GM18517 (cell line): ENCODE results near the gene NME1.
A peak's percentile ranks its signal among the peaks of the same experiment; 100 is the strongest.
"Not testable (repeated sequence)": the region's sequence is repeated elsewhere in the genome, so short reads cannot be mapped to it uniquely, and the experiment has no call there.

Experiments
- ATAC-seq: cut with Tn5 transposase; IDR thresholded peaks from one replicate; pipeline ENCODE4 v1.9.1; 2021; ENCODE audit warnings: mild to moderate bottlenecking, moderate library complexity; ENCODE audit not compliant: unreplicated experiment

The NME1 gene

DNA sequence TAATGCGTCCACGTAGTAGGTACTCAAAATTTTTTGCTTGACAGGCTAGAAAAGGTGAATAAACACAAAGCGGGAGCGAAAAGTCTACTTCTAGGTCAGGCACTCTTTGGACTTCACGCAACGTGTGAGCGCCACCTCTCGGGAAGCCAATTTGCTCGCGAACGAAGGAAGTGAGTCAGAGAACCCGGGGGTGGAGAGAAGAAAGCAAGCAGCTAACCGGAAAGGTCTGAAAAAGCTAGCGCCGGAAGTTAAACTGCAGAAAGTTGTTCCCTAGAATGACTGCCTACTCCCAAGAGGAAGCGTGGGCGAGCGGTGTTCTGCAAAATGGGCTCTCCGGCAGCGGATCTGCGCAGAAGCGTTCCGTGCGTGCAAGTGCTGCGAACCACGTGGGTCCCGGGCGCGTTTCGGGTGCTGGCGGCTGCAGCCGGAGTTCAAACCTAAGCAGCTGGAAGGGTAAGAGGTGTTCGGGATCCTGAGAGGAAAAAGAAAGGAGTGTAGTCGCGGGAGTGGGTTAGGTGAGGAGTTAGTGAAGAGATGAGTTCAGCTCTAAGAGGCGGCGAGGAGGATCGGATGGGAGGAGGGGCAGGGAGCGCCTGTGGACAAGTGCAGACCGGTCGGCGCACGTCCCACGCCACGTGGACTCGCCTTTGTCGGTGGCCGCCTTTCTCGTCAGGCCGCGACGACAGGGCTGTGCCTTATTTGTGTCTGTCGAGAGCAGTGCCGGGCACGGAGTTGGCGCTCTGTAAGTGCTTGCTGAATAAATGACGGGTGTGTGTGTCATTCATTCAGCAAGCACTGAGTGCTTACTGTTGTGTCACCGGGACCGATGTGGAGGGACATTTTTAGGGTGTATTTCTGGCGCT lies at the start of gene NME1:
Gene NME1, plus strand, starts transcription at position 350 of the 863 bp plus-strand sequence. CDS start 2,096 bp downstream, outside the sequence.
- ATAC-seq: peak; percentile 92

DNA sequence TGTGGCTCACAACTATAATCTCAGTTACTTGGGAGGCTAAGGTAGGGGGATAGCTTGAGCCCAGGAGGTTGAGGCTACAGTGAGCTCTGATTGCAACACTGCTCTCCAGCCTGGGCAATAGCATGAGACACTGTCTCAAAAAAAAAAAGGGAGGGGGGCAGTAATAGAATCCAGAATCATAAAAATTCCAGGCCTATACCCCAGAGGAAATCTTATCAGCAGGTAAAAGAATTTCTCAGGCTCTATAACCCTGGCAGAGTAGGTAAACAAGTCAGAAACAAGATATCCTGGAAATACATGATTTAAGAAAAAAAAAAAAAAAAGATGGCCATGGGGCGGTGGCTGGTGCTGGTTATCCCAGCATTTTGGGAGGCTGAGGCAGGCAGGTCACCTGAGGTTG lies 45.6 kb upstream of the NME1 start:
- ATAC-seq: no peak

DNA sequence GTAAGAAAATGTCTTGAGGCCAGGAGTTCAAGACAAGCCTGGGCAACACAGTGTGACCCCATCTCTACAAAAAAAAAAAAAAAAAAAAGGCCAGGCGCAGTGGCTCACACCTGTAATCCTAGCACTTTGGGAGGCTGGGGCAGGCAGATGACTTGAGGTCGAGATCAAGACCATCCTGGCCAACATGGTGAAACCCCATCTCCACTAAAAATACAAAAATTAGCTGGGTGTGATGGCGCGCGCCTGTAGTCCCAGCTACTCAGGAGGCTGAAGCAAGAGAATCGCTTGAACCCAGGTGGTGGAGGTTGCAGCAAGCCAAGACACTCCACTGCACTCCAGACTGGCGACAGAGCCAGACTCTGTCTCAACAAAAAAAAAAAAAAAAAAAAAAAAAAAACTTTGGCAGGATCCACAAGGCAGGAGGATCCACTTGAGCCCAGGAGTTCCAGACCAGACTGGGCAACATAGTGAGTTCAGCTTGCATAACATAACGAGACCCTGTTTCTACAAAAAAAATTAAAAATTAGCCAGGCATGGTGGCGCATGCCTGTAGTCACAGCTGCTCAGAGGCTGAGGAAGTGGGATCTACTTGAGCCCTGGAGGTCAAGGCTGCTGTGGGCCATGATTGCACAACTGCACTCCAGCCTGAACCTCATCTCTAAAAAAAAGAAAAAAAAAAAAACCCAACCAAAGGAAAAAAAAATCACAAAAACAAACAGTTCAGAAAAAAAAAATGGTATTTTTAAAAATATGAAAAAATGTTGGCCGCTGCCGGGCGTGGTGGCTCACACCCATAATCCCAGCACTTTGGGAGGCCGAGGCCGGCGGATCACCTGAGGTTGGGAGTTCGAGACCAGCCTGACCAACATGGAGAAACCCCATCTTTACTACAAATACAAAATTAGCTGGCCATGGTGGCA lies 40.8 kb upstream of the NME1 start:
- ATAC-seq: not testable (repeated sequence)

DNA sequence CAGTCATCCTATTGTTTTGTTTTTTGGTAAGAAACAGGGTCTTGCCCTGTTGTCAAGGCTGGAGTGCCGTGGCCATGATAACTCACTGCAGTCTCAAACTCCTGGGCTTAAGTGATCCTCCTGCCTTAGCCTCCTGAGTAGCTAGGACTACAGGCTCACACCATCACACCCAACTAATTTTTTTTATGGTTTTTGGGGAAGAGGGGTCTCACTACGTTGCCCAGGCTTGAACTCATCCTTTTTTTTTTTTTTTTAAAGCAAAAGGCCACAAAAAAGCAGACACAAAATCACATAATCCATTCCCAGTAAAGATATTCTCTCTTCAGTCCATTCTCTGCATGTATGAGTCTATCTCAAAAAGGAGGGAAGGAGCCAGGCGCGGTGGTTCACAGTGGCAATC lies 38.2 kb upstream of the NME1 start:
- no peak for ATAC-seq

DNA sequence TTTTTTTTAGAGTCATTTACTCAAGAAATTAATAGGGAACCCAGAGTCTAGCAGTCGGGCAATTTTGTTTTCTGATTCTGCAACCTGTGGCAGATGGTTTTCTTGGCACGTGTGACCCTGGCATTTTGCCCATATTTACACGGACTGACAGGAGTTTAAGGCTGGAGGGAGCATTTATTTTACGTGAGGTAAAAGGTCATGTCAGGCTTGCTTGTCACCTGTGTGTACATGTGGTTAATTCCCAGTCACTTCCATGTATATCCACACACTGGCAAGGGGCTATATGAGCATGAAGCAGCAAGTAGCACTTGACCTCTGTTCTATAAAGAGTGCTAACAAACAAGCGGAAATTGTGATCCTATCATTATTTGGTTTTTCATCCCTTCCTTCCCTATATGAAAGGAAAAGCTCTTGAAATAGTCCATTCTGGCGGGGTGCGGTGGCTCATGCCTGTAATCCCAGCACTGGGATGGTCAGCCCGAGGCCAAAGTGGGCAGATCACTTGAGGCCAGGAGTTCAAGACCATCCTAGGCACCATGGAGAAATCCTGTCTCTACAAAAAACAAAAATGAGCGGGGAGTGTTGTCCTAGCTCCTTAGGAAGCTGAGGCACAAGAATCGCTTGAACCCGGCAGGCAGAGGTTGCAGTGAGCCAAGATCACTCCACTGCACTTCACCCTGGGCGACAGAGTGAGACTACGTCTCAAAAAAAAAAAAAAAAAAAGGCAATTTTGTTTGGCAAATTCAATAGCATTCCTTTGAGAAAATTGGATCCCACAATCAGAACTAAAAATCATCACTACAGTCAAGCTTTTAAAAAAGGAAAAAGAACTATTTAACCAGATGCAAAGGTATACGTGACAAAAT lies 34.8 kb upstream of the NME1 start:
- no peak for ATAC-seq

DNA sequence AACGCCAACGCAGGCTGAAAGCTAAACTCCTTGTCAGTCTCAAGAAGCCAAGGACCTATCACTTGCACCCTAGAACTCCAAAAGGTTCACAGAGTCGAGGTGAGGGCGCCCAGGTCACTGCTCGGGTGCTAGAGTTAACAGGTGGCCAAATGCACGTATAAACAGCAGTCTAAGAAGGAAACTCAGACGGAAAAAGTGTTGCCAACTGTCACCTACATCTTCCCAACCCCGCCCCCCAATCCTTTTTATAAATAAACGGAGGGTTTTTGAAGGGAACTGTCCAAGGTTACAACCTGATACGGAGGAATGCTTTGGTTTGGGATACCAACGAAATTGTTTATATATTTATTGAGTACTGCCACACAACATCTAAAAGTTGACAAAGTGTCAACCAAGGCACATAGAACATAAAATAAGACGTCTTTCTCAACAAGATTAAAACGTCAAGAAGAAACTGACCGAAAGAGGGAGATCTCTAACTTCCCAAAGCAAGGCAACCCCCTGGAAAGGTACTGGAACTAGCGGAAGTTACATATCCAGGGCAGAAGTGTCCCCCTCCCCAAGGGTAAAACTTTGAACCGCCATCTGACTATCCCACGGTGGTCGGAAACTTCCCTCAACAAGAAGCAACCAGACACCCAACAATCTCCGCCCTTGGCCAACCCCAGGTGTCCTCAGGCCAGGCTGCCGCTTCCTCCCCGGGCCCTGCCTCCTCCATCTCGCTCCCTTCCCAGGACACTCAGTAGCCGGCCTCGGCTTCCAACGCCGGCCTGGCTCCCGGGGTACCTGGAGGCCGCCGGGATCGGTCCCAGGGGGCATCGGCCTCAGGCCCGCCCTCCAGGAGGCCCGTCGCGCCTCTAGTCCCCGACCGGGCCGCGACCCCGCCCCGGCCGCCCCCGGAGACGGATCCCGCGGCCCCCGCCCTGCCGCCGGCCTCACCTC lies 33.7 kb upstream of the NME1 start:
- ATAC-seq: peak; percentile 16

DNA sequence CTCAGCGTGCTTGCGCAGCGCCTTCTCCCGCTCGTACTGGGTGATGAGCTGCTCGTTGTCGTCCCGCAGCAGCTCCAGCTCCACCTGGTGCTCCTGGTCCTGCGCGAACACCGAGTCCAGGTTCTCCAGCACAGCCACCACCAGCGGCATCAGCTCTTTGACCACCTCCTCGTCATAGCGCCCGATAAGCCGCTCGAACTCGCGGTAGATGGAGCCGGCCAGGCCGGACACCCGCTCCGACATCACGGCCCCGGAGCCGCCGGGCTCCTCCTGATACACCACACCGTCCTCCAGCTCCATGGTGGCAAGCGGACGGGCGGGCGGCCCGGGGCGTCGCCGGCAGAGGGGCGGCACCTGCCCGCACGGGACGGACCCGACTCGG lies 33.0 kb upstream of the NME1 start:
- ATAC-seq: peak; percentile 34

DNA sequence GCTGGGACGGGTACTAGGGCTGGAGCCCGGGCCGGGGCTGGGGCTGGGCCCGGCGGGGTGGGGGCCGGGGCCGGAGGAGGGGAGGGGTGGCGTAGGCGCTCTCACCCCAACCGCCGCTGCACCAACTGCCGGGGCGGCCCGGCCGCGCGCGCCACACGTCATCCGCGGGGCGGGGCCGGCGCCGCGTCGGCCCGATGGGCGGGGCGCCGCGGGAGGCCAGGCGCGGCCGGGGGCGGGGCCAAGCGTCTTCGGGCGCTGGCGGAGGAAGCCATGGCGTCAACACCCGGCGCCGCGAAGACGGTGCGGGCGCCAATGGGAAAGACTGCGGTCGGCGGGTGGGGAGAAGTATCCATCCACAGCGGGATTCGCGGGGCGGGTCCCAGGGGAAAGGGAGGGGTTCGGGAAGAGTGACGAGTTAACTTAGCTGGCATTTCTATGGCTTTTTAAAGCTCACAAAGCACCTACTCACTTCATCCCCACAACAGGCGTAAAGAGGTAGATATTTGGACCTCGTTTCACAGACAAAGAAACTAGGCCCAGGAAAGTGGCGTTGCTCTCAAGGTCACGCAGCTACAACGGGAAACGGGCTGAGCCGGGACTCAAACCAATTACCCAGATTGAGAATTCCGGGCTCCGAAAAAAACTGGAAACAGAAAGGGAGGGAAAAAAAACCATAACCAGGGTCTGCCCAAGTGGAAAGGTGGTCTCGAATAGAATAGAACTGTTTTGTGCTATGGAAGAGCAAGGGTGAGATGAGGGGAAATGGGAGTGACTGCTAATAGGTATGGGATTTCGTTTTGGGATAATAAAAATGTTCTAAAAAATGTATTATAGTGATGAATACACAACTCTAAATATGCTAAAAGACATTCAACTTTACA lies 32.4 kb upstream of the NME1 start, which contains the start of gene SPAG9:
Gene SPAG9, minus strand, starts transcription at position 130 of the 881 bp plus-strand sequence. CDS start 212 bp downstream, outside the sequence.
- ATAC-seq: peak; percentile 56

DNA sequence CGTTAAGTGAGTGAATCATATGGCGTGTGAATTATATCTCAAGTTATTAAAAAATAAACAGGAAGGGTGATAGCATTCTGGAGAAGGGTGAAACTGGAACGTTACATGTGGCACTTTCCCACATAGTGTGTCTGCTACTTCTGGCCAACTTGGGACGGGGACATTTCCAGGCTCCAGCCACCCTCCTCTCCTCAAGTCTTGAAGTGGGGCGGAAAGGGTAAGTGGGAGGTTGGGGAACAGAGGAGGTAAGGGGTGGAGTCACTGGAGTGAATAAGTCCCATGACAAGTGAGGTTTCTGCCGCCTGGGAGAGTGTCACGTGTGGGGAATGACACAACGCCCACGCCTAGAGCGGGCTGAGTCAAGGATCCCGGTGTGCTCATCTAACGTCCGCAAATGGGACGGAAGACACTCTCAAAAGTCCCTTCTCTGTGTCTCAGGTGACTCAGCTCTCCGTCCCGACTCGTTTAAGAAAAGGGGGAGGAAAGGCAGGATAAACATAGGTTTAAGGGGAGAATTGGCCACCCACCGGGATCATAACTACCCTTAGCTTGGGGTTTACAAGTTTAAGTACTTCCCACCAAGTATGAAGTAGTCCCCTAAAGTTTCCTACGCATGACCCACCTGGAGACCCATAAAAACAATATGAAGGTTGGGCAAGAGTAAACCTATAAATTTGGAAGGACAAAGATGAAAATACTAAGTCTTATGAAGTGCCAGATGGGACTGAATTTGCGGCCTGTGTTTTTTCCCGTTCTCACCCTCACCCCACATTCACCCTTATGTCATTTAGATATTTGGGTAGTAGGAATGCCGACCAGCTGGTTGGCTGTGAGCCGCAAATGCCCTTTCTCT lies 31.5 kb upstream of the NME1 start:
- ATAC-seq: peak; percentile 51

DNA sequence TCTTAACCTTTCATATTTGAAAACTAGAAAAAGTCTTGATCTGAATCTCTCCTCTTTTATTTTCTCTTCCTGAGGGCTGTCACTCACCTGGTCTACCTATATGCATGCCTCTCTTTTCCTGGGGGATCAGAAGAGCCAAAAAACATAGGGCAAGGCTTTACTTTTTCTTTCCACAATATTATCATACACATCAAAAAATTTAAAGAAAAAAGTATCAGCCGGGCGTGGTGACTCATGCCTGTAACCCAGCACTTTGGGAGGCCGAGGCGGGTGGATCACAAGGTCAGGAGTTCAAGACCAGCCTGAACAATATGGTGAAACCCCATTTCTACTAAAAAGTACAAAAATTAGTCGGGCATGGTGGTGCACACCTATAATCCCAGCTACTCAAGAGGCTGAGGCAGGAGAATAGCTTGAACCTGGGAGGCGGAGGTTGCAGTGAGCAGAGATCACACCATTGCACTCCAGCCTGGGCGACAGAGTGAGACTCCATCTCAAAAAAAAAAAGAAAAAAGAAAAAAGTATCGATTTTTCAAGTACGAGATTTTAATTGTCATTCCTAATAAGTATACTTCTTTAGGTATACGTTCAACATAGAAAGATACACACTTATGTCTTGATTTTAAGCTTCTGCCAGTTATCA lies 30.8 kb upstream of the NME1 start:
- ATAC-seq: not testable (repeated sequence)

DNA sequence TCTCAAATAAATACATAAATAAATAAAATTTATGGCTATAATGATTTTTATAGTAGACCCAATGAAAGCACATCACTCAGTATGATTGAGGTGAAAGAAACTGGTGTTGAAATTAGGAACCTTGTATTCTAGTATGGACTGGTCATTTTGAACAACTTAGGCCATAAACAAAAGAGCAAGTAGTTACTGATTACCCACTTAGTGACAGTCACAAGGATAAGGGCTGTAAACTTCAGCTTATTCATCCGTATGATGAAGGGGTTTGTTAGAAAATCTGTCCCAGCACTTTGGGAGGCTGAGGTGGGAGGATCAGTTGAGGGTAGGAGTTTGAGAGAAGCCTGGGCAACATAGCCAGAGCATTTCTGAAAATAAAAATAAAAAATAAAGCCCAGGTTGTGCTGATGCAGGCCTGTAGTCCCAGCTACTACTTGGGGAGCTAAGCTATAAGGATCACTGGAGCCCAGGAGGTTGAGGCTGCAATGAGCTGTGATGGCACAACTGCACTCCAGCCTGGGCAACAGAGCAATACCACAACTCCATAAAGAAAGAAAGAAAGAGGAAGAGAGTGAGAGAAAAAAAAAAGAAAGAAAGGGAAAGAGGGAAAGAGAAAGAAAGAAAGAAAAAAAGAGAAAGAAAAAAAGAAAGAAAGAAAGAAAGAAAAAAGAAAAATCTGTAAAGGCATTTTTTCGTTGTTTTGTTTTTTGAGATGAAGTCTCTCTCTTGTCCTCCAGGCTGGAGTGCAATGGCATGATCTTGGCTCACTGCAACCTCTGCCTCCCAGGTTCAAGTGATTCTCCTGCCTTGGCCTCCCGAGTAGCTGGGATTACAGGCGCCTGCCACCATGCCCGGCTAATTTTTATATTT lies 28.5 kb upstream of the NME1 start:
- ATAC-seq: no peak

DNA sequence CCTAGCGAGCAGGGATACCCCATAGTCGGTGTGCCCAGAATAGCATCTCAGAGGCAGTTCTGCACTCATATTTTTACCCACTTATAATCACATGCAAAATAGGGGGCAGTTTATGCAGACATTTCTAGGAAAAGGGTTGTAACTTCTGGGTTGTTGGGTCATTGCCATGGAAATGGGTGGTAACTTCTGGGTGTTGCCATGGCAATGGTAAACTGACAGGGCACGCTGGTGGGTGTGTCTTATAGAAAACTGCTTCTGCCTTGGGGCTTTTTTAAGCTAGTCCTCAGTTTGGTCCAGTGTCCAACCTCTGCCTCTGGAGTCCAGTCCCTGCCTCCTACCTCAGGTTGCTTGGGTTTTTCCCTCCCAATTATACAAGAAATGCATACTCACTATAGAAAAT lies 25.3 kb upstream of the NME1 start:
- ATAC-seq: no peak

DNA sequence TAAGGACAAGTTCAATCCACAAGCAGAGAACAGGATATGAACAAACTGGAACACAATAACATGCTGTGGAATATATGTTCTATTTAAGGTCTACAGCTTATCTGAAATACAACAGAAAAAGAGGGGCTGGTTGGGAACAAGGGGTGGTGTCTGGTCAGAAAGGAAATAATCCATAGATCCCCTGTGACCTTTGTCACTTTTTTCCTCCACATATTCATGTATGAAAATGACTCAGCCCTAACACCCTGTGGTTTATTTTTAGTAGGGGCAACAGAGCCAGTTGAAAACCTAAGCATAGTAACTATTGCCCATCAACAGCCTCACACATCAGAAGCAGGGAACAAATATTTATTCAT lies 20.4 kb upstream of the NME1 start:
- ATAC-seq: peak; percentile 61

DNA sequence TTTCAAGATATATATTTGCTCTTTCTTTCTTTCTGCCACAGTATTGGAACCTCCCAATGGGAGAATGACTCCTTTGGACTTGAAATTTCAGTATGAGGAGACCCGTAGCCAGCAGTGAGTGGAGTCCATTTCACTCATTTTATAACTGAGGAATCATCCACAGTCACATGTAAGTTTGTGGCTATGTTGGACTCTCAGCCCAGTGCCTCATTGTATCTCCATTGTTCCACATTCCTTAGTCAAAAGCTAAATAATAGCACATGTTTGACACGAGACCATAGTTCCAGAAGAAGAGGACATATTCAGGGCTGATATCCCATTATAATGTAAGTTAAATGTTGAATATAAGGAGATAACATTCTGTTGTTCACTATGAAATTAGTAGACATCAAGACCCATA lies 20.0 kb upstream of the NME1 start:
- peak; percentile 16 for ATAC-seq

DNA sequence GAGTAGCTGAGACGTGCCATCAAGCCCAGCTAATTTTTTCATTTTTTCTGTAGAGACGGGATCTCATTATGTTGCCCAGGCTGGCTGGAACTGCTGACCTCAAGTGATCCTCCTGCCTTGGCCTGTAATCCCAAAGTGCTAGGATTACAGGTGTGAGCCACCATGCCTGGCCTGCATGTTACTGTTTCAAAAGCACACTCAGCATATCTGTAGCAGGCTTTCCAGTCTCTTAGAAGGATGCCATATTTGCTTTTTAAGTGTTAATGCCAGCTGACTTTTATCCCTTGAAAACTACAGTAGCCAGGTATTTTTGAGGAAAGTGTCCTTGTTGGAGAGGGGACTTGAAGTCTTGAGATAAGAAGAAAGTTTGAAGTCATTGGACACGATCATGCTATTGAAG lies 17.4 kb upstream of the NME1 start:
- no peak for ATAC-seq

DNA sequence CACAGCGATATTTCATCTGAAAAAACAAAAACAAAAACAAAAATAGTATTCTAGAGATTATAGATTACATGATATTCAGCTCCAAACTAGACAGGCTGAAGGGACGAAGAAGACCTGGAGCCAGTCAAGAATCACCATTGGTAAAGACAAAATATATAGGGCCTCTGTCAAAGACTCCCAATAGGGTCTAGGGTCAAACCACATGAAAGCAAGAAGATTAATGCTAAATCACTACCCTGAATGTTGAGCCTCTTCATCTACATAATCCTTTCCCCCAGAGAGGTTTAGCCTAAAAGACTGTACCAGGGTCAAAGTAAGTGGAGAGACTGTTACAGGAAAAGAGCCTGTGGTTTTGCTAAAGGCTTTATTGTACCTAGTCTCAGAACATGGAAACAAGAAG lies 10.8 kb upstream of the NME1 start:
- no peak for ATAC-seq
